ENCODE data around the gene FNBP1. TPM values are rescaled to one million over a fixed set of nuclear protein-coding genes. Genes with fewer than 3 reads are reported as not detected.

FNBP1 gene
- polyA plus RNA-seq, 3 donors = 37.6 to 60.7 (median 51.4) TPM

DNA sequence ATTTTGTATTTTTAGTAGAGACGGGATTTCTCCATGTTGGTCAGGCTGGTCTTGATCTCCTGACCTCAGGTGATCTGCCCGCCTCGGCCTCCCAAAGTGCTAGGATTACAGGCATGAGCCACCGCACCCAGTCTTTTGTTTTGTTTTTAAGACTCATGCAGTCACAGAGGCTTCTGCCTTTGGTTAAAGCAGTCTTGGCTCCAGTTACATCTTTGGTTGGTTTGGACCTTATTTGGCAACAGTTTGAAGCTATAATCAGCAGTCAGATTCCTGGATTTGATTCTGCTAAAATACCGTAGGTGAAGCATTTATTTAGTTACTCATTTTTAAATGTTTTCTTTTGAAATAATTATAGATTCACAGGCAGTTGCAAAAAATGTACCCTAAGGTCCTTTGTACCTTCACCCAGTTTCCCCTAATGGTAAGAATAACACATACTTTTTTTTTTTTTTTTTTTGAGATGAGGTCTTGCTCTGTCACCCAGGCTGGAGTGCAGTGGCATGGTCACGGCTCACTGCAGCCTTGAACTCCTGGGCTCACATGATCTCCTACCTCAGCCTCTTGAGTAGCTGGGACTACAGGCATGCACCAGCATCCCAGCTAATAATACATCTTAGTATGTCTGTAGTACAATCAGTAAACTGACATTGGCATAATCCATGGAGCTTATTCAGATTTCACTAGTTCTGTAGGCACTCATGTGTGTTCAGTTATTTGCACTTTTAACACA is 192.0 kb downstream of the FNBP1 start:
- Mint-ChIP-seq H3K27me3 (ENCODE audit: low read depth in 3 of 3) (no peaks in the 10 kb centered on the region), H3K4me3 (no peak overlapping the region), H3K27ac (no peak overlapping the region), H3K4me1 (peaks cover 8% of the 10 kb centered on the region), H3K9me3 (peaks cover 0 to 3% (median 0%) of the 10 kb centered on the region in 7 donors), H3K36me3 (peaks cover 62 to 67% of the 10 kb centered on the region in 2 donors)
- no peak overlapping the region for H3K4me3 ChIP-seq (replicated peaks in 1 of 3; ENCODE audit: low read depth in 2 of 3, low read length in 3 of 3)
- H3K36me3 ChIP-seq (replicated peaks in 1 of 2; ENCODE audit: control insufficient read depth in 1 of 2, insufficient read depth in 2 of 2, low read length in 2 of 2) = peaks cover 43 to 58% of the 10 kb centered on the region in 2 donors
- H3K4me2 ChIP-seq (replicated peaks; ENCODE audit: extremely low read depth, low read length, poor library complexity, severe bottlenecking) = no peak overlapping the region
- H4K20me1 ChIP-seq (ENCODE audit: insufficient read depth, low read length) = no peaks in the 10 kb centered on the region
- DNase-seq = no peak
- TF ChIP-seq, protein P1, sequence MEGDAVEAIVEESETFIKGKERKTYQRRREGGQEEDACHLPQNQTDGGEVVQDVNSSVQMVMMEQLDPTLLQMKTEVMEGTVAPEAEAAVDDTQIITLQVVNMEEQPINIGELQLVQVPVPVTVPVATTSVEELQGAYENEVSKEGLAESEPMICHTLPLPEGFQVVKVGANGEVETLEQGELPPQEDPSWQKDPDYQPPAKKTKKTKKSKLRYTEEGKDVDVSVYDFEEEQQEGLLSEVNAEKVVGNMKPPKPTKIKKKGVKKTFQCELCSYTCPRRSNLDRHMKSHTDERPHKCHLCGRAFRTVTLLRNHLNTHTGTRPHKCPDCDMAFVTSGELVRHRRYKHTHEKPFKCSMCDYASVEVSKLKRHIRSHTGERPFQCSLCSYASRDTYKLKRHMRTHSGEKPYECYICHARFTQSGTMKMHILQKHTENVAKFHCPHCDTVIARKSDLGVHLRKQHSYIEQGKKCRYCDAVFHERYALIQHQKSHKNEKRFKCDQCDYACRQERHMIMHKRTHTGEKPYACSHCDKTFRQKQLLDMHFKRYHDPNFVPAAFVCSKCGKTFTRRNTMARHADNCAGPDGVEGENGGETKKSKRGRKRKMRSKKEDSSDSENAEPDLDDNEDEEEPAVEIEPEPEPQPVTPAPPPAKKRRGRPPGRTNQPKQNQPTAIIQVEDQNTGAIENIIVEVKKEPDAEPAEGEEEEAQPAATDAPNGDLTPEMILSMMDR (IDR thresholded peaks at IDR 0.05) = no peak
- H3K27me3 ChIP-seq (ENCODE audit: control insufficient read depth in 2 of 2, insufficient read depth in 2 of 2, low read length in 2 of 2) = no peaks in the 10 kb centered on the region
- intact Hi-C loops (cut with micrococcal nuclease) = no loop called here
- no peak overlapping the region for H3K9ac ChIP-seq (ENCODE audit: insufficient read depth, low read length, poor library complexity, severe bottlenecking)
- WGBS (ENCODE audit: insufficient coverage) = 100% methylated on average over 1 of the region's 6 CpGs
- H3K4me1 ChIP-seq (ENCODE audit: control insufficient read depth in 1 of 2, insufficient read depth in 2 of 2, low read length in 2 of 2) = peaks cover 7 to 11% of the 10 kb centered on the region in 2 donors
- no peaks in the 10 kb centered on the region for H3K9me3 ChIP-seq (replicated peaks in 1 of 2; ENCODE audit: control insufficient read depth in 1 of 2, insufficient read depth in 1 of 2, low read length in 2 of 2)
- H3K27ac ChIP-seq (ENCODE audit: low read depth in 1 of 2, low read length in 2 of 2) = no peak overlapping the region
- no peaks in the 10 kb centered on the region for H3K79me2 ChIP-seq (ENCODE audit: insufficient read depth, low read length)
- no peak overlapping the region for H2AFZ ChIP-seq (ENCODE audit: insufficient read depth, low read depth, low read length, poor library complexity, severe bottlenecking)

DNA sequence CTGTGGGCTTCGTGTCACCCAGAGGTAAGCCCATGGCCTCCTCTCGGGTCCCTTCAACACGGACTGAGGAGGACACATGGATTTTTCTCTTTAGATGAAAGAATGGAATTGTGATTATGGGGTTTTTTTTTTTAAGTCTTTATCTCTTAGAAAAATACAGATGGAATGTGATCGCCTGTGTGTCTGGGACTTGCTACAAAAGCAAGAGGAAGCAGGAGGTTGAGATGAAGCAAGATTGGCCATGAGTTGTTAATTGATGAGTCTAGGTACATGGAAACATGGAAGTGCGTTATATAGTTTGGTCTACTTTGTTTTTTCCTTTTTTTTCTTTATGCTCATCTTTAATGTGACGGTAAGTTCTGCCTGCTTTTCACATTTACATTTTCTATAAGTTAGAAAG is 193.1 kb downstream of the FNBP1 start:
- DNase-seq = no peak
- WGBS (ENCODE audit: insufficient coverage) = 33% methylated on average over 1 of the region's 6 CpGs
- Histone ChIP-seq H3K27me3 (ENCODE audit: control insufficient read depth in 2 of 2, insufficient read depth in 2 of 2, low read length in 2 of 2) (no peaks in the 10 kb centered on the region), H3K79me2 (ENCODE audit: insufficient read depth, low read length) (no peaks in the 10 kb centered on the region), H3K4me3 (replicated peaks in 1 of 3; ENCODE audit: low read depth in 2 of 3, low read length in 3 of 3) (no peak overlapping the region), H3K36me3 (replicated peaks in 1 of 2; ENCODE audit: control insufficient read depth in 1 of 2, insufficient read depth in 2 of 2, low read length in 2 of 2) (peaks cover 37 to 49% of the 10 kb centered on the region in 2 donors), H2AFZ (ENCODE audit: insufficient read depth, low read depth, low read length, poor library complexity, severe bottlenecking) (no peak overlapping the region), H3K9me3 (replicated peaks in 1 of 2; ENCODE audit: control insufficient read depth in 1 of 2, insufficient read depth in 1 of 2, low read length in 2 of 2) (no peaks in the 10 kb centered on the region), H3K4me1 (ENCODE audit: control insufficient read depth in 1 of 2, insufficient read depth in 2 of 2, low read length in 2 of 2) (peaks cover 7 to 11% of the 10 kb centered on the region in 2 donors), H3K9ac (ENCODE audit: insufficient read depth, low read length, poor library complexity, severe bottlenecking) (no peak overlapping the region), H3K4me2 (replicated peaks; ENCODE audit: extremely low read depth, low read length, poor library complexity, severe bottlenecking) (no peak overlapping the region), H3K27ac (ENCODE audit: low read depth in 1 of 2, low read length in 2 of 2) (no peak overlapping the region), H4K20me1 (ENCODE audit: insufficient read depth, low read length) (no peaks in the 10 kb centered on the region)
- Mint-ChIP-seq H3K27me3 (ENCODE audit: low read depth in 3 of 3) (no peaks in the 10 kb centered on the region), H3K36me3 (peaks cover 52 to 56% of the 10 kb centered on the region in 2 donors), H3K4me1 (peaks cover 15% of the 10 kb centered on the region), H3K27ac (no peak overlapping the region), H3K4me3 (no peak overlapping the region), H3K9me3 (peaks cover 0 to 3% (median 0%) of the 10 kb centered on the region in 7 donors)
- TF ChIP-seq, protein P1 (IDR thresholded peaks at IDR 0.05) = no peak
- intact Hi-C loops (cut with micrococcal nuclease) = no loop called here
